Measurements from ENCODE around the gene PRKCZ. TPM values are rescaled to one million over a fixed set of nuclear protein-coding genes. Genes with fewer than 3 reads are reported as not detected.
"Not testable (repeated sequence)": the region's sequence is repeated elsewhere in the genome, so short reads cannot be mapped to it uniquely, and the experiment has no call there.

PRKCZ gene
- total RNA-seq, 1 donor from 2014 or later: 4.2 TPM

DNA sequence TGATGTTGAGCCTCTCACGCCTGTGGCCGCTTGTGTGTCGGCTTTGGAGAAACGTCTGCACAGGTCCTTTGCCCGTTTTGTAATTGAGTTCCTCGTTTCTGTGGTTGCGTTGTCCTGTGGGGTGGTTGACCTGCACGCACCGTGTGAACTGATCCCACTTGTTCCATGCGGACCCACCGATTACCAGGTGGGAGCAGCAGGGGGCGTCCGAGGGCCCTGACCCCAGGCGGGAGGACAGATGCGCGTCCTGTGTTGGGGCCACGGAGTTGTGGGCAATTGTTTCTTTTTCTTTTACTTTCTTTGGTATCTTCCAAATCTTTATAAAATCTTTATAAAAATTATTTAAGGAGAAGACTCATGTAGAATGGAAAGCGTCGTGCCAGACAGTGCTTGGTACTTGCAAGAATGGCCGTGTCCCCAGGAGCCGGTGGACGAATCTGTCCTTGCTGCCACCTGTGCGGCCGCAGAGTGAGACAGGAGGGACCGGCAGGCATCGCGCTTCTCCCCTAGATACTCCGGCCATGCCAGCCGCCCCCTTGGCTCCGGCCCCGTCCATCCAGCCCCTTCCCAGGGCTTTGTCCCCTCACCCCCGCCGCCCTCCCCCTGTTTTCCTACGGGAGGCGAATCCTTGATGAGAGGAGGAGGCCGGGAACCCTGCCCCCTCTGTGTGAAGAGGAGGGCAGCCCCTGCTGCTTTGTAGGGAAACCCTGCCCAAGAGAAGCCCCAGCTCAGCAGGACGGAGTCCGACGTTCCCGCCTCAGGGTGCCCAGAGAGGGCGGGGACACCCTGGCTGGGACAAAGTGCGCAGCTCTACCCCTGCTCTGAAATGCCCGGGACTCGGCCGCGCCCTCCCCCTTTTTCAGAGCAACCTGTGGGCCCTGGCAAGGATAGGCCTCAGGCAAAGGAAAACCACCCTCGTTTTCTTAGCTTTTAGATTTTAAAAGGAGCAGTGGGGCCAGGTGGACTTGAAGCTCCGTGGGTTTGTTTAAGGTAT lies 41.7 kb downstream of the PRKCZ start:
- no peak overlapping the region for H3K9ac ChIP-seq (ENCODE audit: low read depth in 1 of 3, low read length in 3 of 3)
- H3K9me3 ChIP-seq (ENCODE audit: control insufficient read depth in 3 of 3, low read length in 3 of 3): no peaks in the 10 kb centered on the region
- no peaks in the 10 kb centered on the region for H3K4me1 ChIP-seq (ENCODE audit: control insufficient read depth in 3 of 3, insufficient read depth in 3 of 3, low read length in 3 of 3)
- peaks cover 17 to 46% (median 36%) of the 10 kb centered on the region in 3 donors for H3K27me3 ChIP-seq (ENCODE audit: control insufficient read depth in 3 of 3, insufficient read depth in 3 of 3, low read length in 3 of 3)
- H3K27ac ChIP-seq (ENCODE audit: low read depth, low read length): no peak overlapping the region
- H3K36me3 ChIP-seq (ENCODE audit: control insufficient read depth in 3 of 3, insufficient read depth in 3 of 3, low read length in 3 of 3): no peaks in the 10 kb centered on the region
- no peak overlapping the region for H3K4me3 ChIP-seq (ENCODE audit: low read length in 3 of 3)

DNA sequence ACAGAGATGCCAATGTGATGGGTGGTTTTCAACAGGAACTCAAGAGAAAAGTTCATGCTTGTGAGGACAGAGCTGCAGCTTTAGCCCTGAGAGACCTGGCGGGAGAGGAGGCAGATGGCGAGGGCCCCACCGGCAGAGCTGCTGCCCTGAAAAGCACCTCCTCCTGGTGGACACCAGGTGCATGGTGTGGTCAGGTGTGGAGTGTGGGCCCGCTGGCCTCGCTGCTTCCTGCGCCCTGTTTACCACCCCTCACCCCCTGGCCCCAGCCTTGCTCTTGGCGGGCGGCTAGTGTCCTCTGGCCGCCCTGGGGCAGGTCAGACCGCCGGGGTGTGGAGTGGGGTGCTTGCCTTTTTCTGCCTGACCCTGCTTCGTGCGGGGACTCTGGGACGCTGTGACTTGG lies 42.8 kb downstream of the PRKCZ start:
- no peak overlapping the region for H3K4me3 ChIP-seq (ENCODE audit: low read length in 3 of 3)
- H3K27ac ChIP-seq (ENCODE audit: low read depth, low read length): no peak overlapping the region
- H3K9ac ChIP-seq (ENCODE audit: low read depth in 1 of 3, low read length in 3 of 3): no peak overlapping the region
- H3K9me3 ChIP-seq (ENCODE audit: control insufficient read depth in 3 of 3, low read length in 3 of 3): no peaks in the 10 kb centered on the region
- H3K27me3 ChIP-seq (ENCODE audit: control insufficient read depth in 3 of 3, insufficient read depth in 3 of 3, low read length in 3 of 3): peaks cover 14 to 40% (median 28%) of the 10 kb centered on the region in 3 donors
- H3K36me3 ChIP-seq (ENCODE audit: control insufficient read depth in 3 of 3, insufficient read depth in 3 of 3, low read length in 3 of 3): no peaks in the 10 kb centered on the region
- H3K4me1 ChIP-seq (ENCODE audit: control insufficient read depth in 3 of 3, insufficient read depth in 3 of 3, low read length in 3 of 3): no peaks in the 10 kb centered on the region

DNA sequence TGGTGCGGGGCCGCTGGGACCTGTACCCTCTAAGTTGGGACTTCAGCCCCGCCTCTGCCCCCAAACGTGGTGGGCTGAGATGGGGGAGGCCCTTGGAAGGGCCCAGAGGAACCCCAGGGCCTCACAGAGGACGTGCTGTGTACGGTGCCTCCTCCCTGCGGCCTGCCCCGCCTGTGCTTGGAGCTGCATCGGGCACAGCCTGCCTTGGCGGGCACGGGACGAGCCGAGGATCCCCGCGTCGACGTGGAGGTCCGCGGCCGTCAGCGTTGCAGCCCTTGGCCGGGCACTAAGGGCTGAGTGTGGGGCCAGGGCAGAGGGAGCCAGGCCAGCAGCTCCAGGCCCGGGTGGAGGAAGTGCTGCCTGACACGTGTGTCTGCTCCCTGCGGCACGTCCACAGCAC lies 43.4 kb downstream of the PRKCZ start:
- no peak overlapping the region for H3K27ac ChIP-seq (ENCODE audit: low read depth, low read length)
- no peak overlapping the region for H3K4me3 ChIP-seq (ENCODE audit: low read length in 3 of 3)
- H3K36me3 ChIP-seq (ENCODE audit: control insufficient read depth in 3 of 3, insufficient read depth in 3 of 3, low read length in 3 of 3): no peaks in the 10 kb centered on the region
- H3K9ac ChIP-seq (ENCODE audit: low read depth in 1 of 3, low read length in 3 of 3): no peak overlapping the region
- H3K4me1 ChIP-seq (ENCODE audit: control insufficient read depth in 3 of 3, insufficient read depth in 3 of 3, low read length in 3 of 3): no peaks in the 10 kb centered on the region
- no peaks in the 10 kb centered on the region for H3K9me3 ChIP-seq (ENCODE audit: control insufficient read depth in 3 of 3, low read length in 3 of 3)
- peaks cover 8 to 36% (median 22%) of the 10 kb centered on the region in 3 donors for H3K27me3 ChIP-seq (ENCODE audit: control insufficient read depth in 3 of 3, insufficient read depth in 3 of 3, low read length in 3 of 3)

DNA sequence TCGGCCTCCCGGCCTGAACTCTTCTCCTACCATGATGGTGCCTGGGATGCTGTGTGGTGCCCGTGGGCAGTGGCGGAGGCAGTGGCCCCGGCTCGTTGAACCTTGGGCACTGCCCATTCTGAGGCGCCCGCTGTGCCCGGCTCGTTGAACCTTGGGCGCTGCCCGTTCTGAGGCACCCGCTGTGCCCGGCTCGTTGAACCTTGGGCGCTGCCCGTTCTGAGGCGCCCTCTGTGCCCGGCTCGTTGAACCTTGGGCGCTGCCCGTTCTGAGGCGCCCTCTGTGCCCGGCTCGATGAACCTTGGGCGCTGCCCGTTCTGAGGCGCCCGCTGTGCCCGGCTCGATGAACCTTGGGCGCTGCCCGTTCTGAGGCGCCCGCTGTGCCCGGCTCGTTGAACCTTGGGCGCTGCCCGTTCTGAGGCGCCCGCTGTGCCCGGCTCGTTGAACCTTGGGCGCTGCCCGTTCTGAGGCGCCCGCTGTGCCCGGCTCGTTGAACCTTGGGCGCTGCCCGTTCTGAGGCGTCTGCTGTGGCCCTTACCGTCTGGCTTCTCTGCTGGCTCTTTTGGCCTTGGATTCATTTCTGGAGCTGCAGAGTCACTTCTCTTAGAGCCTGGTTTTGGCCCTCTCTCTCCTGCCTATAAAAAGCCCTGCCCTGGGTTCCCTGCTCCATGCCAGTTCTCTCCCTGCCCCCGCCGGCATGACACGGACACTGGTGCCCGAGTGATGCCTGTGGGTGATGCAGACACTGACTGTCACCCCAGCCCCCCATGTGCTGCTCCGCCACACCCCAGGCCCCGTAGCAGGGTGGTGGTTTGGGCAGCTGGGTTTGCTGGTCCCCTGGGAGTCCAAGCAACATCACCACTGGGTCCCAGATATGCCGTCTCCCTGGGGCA lies 44.3 kb downstream of the PRKCZ start:
- H3K36me3 ChIP-seq (ENCODE audit: control insufficient read depth in 3 of 3, insufficient read depth in 3 of 3, low read length in 3 of 3); H3K9me3 ChIP-seq (ENCODE audit: control insufficient read depth in 3 of 3, low read length in 3 of 3); H3K9ac ChIP-seq (ENCODE audit: low read depth in 1 of 3, low read length in 3 of 3); H3K4me1 ChIP-seq (ENCODE audit: control insufficient read depth in 3 of 3, insufficient read depth in 3 of 3, low read length in 3 of 3); H3K4me3 ChIP-seq (ENCODE audit: low read length in 3 of 3); H3K27ac ChIP-seq (ENCODE audit: low read depth, low read length): not testable (repeated sequence)
- H3K27me3 ChIP-seq (ENCODE audit: control insufficient read depth in 3 of 3, insufficient read depth in 3 of 3, low read length in 3 of 3): peaks cover 11 to 35% (median 16%) of the 10 kb centered on the region in 3 donors

DNA sequence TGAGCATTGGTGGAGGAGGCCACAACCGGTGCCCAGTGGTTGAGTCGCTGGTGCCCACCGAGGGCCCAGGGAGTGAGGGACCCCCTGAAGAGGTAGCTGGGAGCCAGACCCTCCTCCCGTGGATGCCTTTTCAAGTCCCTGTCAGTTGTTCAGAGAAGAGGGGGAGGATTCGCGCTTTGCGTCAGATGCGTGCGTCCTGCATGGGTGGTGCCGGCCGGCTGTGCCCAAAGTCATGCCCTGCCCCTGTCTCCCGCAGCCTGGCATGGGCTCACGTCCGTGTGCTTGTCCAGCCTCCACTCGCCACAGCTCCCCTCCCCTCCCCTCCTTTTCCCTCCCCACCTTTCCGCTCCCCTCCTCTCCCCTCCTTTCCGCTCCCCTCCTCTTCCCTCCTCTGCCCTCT lies 45.2 kb downstream of the PRKCZ start:
- Histone ChIP-seq H3K9ac (ENCODE audit: low read depth in 1 of 3, low read length in 3 of 3) (no peak overlapping the region), H3K27me3 (ENCODE audit: control insufficient read depth in 3 of 3, insufficient read depth in 3 of 3, low read length in 3 of 3) (peaks cover 10 to 36% (median 14%) of the 10 kb centered on the region in 3 donors), H3K27ac (ENCODE audit: low read depth, low read length) (no peak overlapping the region), H3K4me3 (ENCODE audit: low read length in 3 of 3) (no peak overlapping the region), H3K9me3 (ENCODE audit: control insufficient read depth in 3 of 3, low read length in 3 of 3) (no peaks in the 10 kb centered on the region), H3K4me1 (ENCODE audit: control insufficient read depth in 3 of 3, insufficient read depth in 3 of 3, low read length in 3 of 3) (no peaks in the 10 kb centered on the region), H3K36me3 (ENCODE audit: control insufficient read depth in 3 of 3, insufficient read depth in 3 of 3, low read length in 3 of 3) (no peaks in the 10 kb centered on the region)

DNA sequence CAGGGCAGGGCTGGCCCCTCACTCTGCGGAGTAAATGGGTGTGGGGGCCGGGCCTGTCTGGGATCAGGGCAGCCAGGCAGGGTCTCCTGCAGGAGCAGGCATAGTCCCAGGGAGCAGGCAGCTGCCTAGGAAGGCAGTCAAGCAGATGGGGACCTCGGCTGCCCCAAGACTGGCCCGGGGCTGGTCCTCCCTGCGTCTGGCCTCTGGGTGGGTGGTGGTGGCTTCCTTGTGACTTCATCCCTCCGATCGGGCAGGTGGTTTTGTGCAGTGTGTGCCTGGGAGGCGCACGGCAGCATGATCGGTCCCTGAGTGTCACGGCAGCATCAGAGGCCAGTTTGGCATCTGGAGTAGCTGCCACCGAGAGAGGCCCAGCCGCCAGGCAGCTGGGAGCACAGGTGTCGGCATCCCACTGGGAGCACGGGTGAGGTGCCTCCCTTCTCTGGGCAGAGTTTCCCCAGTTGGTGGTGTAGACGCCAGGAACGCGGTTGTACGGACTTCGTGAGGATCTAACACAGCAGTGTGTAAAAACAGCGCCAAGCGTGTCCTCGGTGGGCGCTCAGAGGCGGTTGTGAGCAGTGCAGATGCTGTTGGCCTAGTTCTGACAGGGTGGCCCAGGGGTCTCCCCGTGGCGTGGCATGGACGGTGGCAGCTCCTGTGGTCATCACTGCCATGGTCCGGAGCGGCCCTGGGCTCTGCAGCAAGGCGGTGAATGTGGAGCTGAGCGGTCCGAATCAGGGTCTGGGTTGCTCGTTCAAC lies 45.9 kb downstream of the PRKCZ start:
- Histone ChIP-seq H3K4me1 (ENCODE audit: control insufficient read depth in 3 of 3, insufficient read depth in 3 of 3, low read length in 3 of 3) (no peaks in the 10 kb centered on the region), H3K27me3 (ENCODE audit: control insufficient read depth in 3 of 3, insufficient read depth in 3 of 3, low read length in 3 of 3) (peaks cover 13 to 37% (median 14%) of the 10 kb centered on the region in 3 donors), H3K27ac (ENCODE audit: low read depth, low read length) (no peak overlapping the region), H3K4me3 (ENCODE audit: low read length in 3 of 3) (no peak overlapping the region), H3K9ac (ENCODE audit: low read depth in 1 of 3, low read length in 3 of 3) (no peak overlapping the region), H3K36me3 (ENCODE audit: control insufficient read depth in 3 of 3, insufficient read depth in 3 of 3, low read length in 3 of 3) (no peaks in the 10 kb centered on the region), H3K9me3 (ENCODE audit: control insufficient read depth in 3 of 3, low read length in 3 of 3) (no peaks in the 10 kb centered on the region)

DNA sequence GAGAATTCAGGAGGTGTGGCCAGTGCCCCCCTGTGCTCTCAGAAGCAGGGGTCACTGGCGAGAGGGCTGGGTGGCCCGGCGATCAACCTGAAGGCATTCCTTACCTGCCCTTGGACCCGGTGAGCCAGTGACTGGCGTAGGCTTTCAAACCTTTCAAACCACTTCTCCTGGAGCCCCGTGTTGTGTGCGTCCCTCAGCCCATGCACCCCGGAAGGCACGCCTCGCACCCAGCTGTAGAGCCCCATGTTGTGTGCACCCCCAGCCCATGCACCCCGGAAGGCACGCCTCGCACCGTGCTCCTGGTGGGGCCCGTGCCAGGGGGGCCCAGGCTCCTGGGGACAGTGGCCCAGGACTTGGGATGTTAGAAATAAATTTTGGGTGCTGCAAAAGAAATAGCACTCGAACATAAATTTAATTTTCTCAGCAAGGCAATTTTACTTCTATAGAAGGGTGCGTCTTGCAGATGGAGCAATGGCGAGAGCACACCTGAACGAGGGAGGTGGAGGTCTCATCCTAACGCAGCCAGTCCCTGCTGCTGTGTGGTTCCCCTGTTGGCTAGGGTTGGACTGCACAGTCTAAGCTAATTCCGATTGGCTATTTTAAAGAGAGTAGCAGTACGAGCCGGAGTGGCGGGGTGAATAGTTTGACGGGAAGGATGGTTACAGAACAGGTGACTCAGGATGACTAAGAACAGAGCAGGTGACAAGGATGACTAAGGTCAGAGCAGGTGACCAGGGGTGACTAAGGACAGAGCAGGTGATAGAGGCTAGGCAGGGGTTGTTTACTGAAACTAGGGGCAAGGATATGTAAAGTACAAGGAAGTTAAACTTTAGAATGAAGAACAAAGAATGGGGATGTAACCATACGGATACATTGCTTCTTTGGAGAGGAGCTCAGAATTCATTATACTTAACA lies 47.4 kb downstream of the PRKCZ start:
- Histone ChIP-seq H3K27ac (ENCODE audit: low read depth, low read length) (no peak overlapping the region), H3K9me3 (ENCODE audit: control insufficient read depth in 3 of 3, low read length in 3 of 3) (no peaks in the 10 kb centered on the region), H3K4me3 (ENCODE audit: low read length in 3 of 3) (no peak overlapping the region), H3K9ac (ENCODE audit: low read depth in 1 of 3, low read length in 3 of 3) (no peak overlapping the region), H3K4me1 (ENCODE audit: control insufficient read depth in 3 of 3, insufficient read depth in 3 of 3, low read length in 3 of 3) (no peaks in the 10 kb centered on the region), H3K36me3 (ENCODE audit: control insufficient read depth in 3 of 3, insufficient read depth in 3 of 3, low read length in 3 of 3) (no peaks in the 10 kb centered on the region), H3K27me3 (ENCODE audit: control insufficient read depth in 3 of 3, insufficient read depth in 3 of 3, low read length in 3 of 3) (peaks cover 17 to 40% (median 19%) of the 10 kb centered on the region in 3 donors)

DNA sequence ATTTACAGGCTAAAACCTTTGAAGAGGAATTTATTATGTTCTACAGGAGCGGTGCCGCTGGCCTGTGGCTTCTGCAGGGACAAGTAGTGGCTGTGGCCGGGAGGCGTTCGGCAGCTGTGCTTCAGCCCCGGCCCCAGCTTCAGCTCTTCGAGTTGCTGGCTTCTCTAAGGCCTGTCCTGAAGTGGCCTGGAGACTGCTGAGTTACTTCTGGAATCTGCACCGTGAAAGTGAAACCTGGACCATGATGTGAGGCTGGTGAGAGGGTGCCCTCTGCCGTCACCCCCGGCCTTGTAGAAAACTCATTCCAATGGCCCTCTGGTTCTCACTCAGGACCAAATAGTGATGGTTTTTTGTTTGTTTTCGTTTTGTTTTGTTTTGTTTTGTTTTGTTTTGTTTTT lies 48.1 kb downstream of the PRKCZ start:
- Histone ChIP-seq H3K9me3 (ENCODE audit: control insufficient read depth in 3 of 3, low read length in 3 of 3) (no peaks in the 10 kb centered on the region), H3K27me3 (ENCODE audit: control insufficient read depth in 3 of 3, insufficient read depth in 3 of 3, low read length in 3 of 3) (peaks cover 16 to 45% (median 19%) of the 10 kb centered on the region in 3 donors), H3K4me1 (ENCODE audit: control insufficient read depth in 3 of 3, insufficient read depth in 3 of 3, low read length in 3 of 3) (no peaks in the 10 kb centered on the region), H3K36me3 (ENCODE audit: control insufficient read depth in 3 of 3, insufficient read depth in 3 of 3, low read length in 3 of 3) (no peaks in the 10 kb centered on the region), H3K9ac (ENCODE audit: low read depth in 1 of 3, low read length in 3 of 3) (no peak overlapping the region), H3K4me3 (ENCODE audit: low read length in 3 of 3) (no peak overlapping the region), H3K27ac (ENCODE audit: low read depth, low read length) (no peak overlapping the region)

Measured in skeletal muscle tissue (tissue), 4 donors.